Neural progenitor cell (in vitro differentiated cells): Measurements from ENCODE around the gene CTU1. TPM values are rescaled to one million over a fixed set of nuclear protein-coding genes. Genes with fewer than 3 reads are reported as not detected.

Experiments
- DNase-seq: peaks from one replicate; pipeline ENCODE4 v3.0.0-alpha.2; 2016; ENCODE audit warnings: low spot score
- H2AFZ ChIP-seq: fragments of 200-600 bp; sonication (generic); replicated peaks from 2 replicates; pipeline ENCODE4 v1.6.1; 2016; ENCODE audit warnings: antibody characterized with exemption
- H3F3A ChIP-seq: fragments of 200-600 bp; sonication (generic); 2 replicates; pipeline ENCODE4 v1.6.1; 2016; ENCODE audit warnings: antibody characterized with exemption, low read depth
- H3K27ac ChIP-seq: fragments of 200-600 bp; sonication (generic); 2 replicates; pipeline ENCODE4 v1.5.1; 2016; ENCODE audit warnings: mild to moderate bottlenecking
- H3K27me3 ChIP-seq: fragments of 200-600 bp; sonication (generic); 2 replicates; pipeline ENCODE4 v1.6.1; 2016; ENCODE audit warnings: mild to moderate bottlenecking, moderate library complexity
- H3K36me3 ChIP-seq: fragments of 200-600 bp; sonication (generic); 2 replicates; pipeline ENCODE4 v1.5.1; 2016
- H3K4me1 ChIP-seq: fragments of 200-600 bp; sonication (generic); 2 replicates; pipeline ENCODE4 v1.6.1; 2016; ENCODE audit warnings: mixed run types
- H3K4me2 ChIP-seq: fragments of 200-600 bp; sonication (generic); 2 replicates; pipeline ENCODE4 v1.6.1; 2016
- H3K4me3 ChIP-seq: fragments of 200-600 bp; sonication (generic); 2 replicates; pipeline ENCODE4 v1.5.1; 2016
- H3K79me2 ChIP-seq: fragments of 200-600 bp; sonication (generic); 2 replicates; pipeline ENCODE4 v1.6.1; 2016; ENCODE audit warnings: low read depth
- H3K9ac ChIP-seq: fragments of 200-600 bp; sonication (generic); 2 replicates; pipeline ENCODE4 v1.6.1; 2016
- H3K9me3 ChIP-seq: fragments of 200-600 bp; sonication (generic); 2 replicates; pipeline ENCODE4 v1.5.1; 2016; ENCODE audit warnings: low read depth
- H4K20me1 ChIP-seq: fragments of 200-600 bp; sonication (generic); 2 replicates; pipeline ENCODE4 v1.6.1; 2016; ENCODE audit warnings: low read depth
- H3K27ac Mint-ChIP-seq: 3 replicates; pipeline ENCODE4 v1.8.0; 2021; ENCODE audit warnings: mixed read lengths
- H3K27me3 Mint-ChIP-seq: 2 replicates; pipeline ENCODE4 v1.8.0; 2022; ENCODE audit warnings: low read depth, mild to moderate bottlenecking, inconsistent platforms, moderate library complexity, mixed read lengths; ENCODE audit not compliant: insufficient read depth
- H3K36me3 Mint-ChIP-seq: 3 replicates; pipeline ENCODE4 v1.8.0; 2021; ENCODE audit warnings: mixed read lengths
- H3K4me1 Mint-ChIP-seq: 3 replicates; pipeline ENCODE4 v1.8.0; 2021; ENCODE audit warnings: mixed read lengths
- H3K4me3 Mint-ChIP-seq: 3 replicates; pipeline ENCODE4 v1.8.0; 2021; ENCODE audit warnings: mild to moderate bottlenecking, moderate library complexity, mixed read lengths
- H3K9me3 Mint-ChIP-seq: 3 replicates; pipeline ENCODE4 v1.8.0; 2020; ENCODE audit warnings: mixed read lengths
- CTCF ChIP-seq: fragments of 200-600 bp; sonication (generic); IDR thresholded peaks from 2 replicates; pipeline ENCODE4 v1.5.1; 2017; ENCODE audit warnings: antibody characterized with exemption, mild to moderate bottlenecking
- EZH2 ChIP-seq: fragments of 200-600 bp; sonication (generic); IDR thresholded peaks from 2 replicates; pipeline ENCODE4 v1.6.1; 2017; ENCODE audit warnings: antibody characterized with exemption, mild to moderate bottlenecking, moderate library complexity
- EZH2phosphoT487 ChIP-seq: fragments of 200-600 bp; sonication (generic); IDR thresholded peaks from 2 replicates; pipeline ENCODE4 v1.6.1; 2017; ENCODE audit warnings: antibody characterized with exemption
- total RNA-seq: library from RNA; depleted of rRNA; stranded (reverse); fragments of >200 nt; gene quantifications from 2 replicates; pipeline ENCODE4 v1.2.3, GENCODE V29; 2015; ENCODE audit warnings: low replicate concordance

Gene CTU1
- total RNA-seq, 1 donor from 2014 or later, result 0.24 TPM

GRCh38 chr19:51142119-51142518, 33.9 kb upstream of the CTU1 start, which contains the start of gene SIGLEC7:
Gene SIGLEC7, plus strand, starts transcription at chr19:51142301. Its CDS starts 69 bp downstream, at chr19:51142370.
- no peaks in the 10 kb centered on the region for H3K79me2 ChIP-seq
- H3K27ac ChIP-seq, result no peak within 1 kb of the TSS
- no peaks in the 10 kb centered on the region for H3K36me3 ChIP-seq
- H3K27me3 ChIP-seq, result no peaks in the 10 kb centered on the region
- no peak within 1 kb of the TSS for H2AFZ ChIP-seq
- H3K9ac ChIP-seq, result no peak within 1 kb of the TSS
- Mint-ChIP-seq H3K36me3 (no peaks in the 10 kb centered on the region), H3K4me3 (no peak within 1 kb of the TSS), H3K9me3 (no peaks in the 10 kb centered on the region), H3K27ac (no peak within 1 kb of the TSS), H3K4me1 (peaks cover 22% of the 10 kb centered on the region), H3K27me3 (peaks cover 4% of the 10 kb centered on the region)
- no peak within 1 kb of the TSS for H3K4me3 ChIP-seq
- H3F3A ChIP-seq, result no peaks in the 10 kb centered on the region
- H3K9me3 ChIP-seq, result no peaks in the 10 kb centered on the region
- no peak within 1 kb of the TSS for H3K4me2 ChIP-seq
- peaks cover 4% of the 10 kb centered on the region for H3K4me1 ChIP-seq
- TF ChIP-seq CTCF (no peak), EZH2 (no peak), EZH2phosphoT487 (no peak)
- H4K20me1 ChIP-seq, result no peaks in the 10 kb centered on the region
- no peak for DNase-seq

GRCh38 chr19:51141181-51141580, 33.0 kb upstream of the CTU1 start:
- no peak overlapping the region for H3K27ac ChIP-seq
- peaks cover 4% of the 10 kb centered on the region for H3K4me1 ChIP-seq
- no peaks in the 10 kb centered on the region for H3K9me3 Mint-ChIP-seq
- peak overlapping the region; percentile 82 for H2AFZ ChIP-seq
- H3K4me1 Mint-ChIP-seq, result peaks cover 20% of the 10 kb centered on the region
- no peak overlapping the region for H3K4me2 ChIP-seq
- no peaks in the 10 kb centered on the region for H3K27me3 ChIP-seq
- no peak overlapping the region for H3K4me3 Mint-ChIP-seq
- no peaks in the 10 kb centered on the region for H3K79me2 ChIP-seq
- no peak overlapping the region for H3K4me3 ChIP-seq
- H3K9me3 ChIP-seq, result no peaks in the 10 kb centered on the region
- H3K36me3 ChIP-seq, result no peaks in the 10 kb centered on the region
- no peak for DNase-seq
- H3K9ac ChIP-seq, result no peak overlapping the region
- peaks cover 4% of the 10 kb centered on the region for H3K27me3 Mint-ChIP-seq
- TF ChIP-seq EZH2phosphoT487 (no peak), EZH2 (no peak), CTCF (no peak)
- H3F3A ChIP-seq, result no peaks in the 10 kb centered on the region
- no peaks in the 10 kb centered on the region for H3K36me3 Mint-ChIP-seq
- no peak overlapping the region for H3K27ac Mint-ChIP-seq
- H4K20me1 ChIP-seq, result no peaks in the 10 kb centered on the region

GRCh38 chr19:51140441-51140840, 32.2 kb upstream of the CTU1 start:
- Histone ChIP-seq H3K4me2 (peak overlapping the region; percentile 49), H3K79me2 (no peaks in the 10 kb centered on the region), H3K36me3 (no peaks in the 10 kb centered on the region), H3K9ac (no peak overlapping the region), H3K4me3 (no peak overlapping the region), H3K9me3 (no peaks in the 10 kb centered on the region), H3K4me1 (peaks cover 4% of the 10 kb centered on the region), H4K20me1 (no peaks in the 10 kb centered on the region), H3K27ac (no peak overlapping the region), H2AFZ (peak overlapping the region; percentile 82), H3F3A (no peaks in the 10 kb centered on the region), H3K27me3 (no peaks in the 10 kb centered on the region)
- peaks cover 20% of the 10 kb centered on the region for H3K4me1 Mint-ChIP-seq
- no peak for TF ChIP-seq EZH2phosphoT487
- no peak for TF ChIP-seq CTCF
- H3K27me3 Mint-ChIP-seq, result peaks cover 4% of the 10 kb centered on the region
- H3K27ac Mint-ChIP-seq, result no peak overlapping the region
- no peaks in the 10 kb centered on the region for H3K36me3 Mint-ChIP-seq
- peak; percentile 11 for DNase-seq
- H3K9me3 Mint-ChIP-seq, result no peaks in the 10 kb centered on the region
- H3K4me3 Mint-ChIP-seq, result no peak overlapping the region
